Fibroblast of lung (primary cell): ENCODE data around the gene PJA1. TPM values are rescaled to one million over a fixed set of nuclear protein-coding genes. Genes with fewer than 3 reads are reported as not detected.

ENCODE experiments used
- DNase-seq, 2 donors: peaks; one replicate each; pipeline versions ENCODE4 v3.0.0 to v3.0.0-alpha.2; 2010; ENCODE audit warnings: low read depth in 2 of 2
- H2AFZ ChIP-seq: 2 replicates; pipeline ENCODE4 v1.5.1; 2012; ENCODE audit warnings: low read length, control low read depth, inconsistent platforms
- H3K27ac ChIP-seq: 2 replicates; pipeline ENCODE4 v1.5.1; 2011; ENCODE audit warnings: low read length, control low read depth; ENCODE audit not compliant: insufficient read depth
- H3K27me3 ChIP-seq: 2 replicates; pipeline ENCODE4 v1.5.1; 2011; ENCODE audit warnings: mild to moderate bottlenecking, low read length; ENCODE audit not compliant: control insufficient read depth, insufficient read depth
- H3K36me3 ChIP-seq: 2 replicates; pipeline ENCODE4 v1.5.1; 2011; ENCODE audit warnings: low read length; ENCODE audit not compliant: control insufficient read depth, insufficient read depth
- H3K4me1 ChIP-seq: 2 replicates; pipeline ENCODE4 v1.5.1; 2011; ENCODE audit warnings: low read length; ENCODE audit not compliant: control insufficient read depth, insufficient read depth; ENCODE audit errors: extremely low read depth
- H3K4me2 ChIP-seq: 2 replicates; pipeline ENCODE4 v1.5.1; 2011; ENCODE audit warnings: low read length, control low read depth; ENCODE audit not compliant: insufficient read depth; ENCODE audit errors: extremely low read depth
- H3K4me3 ChIP-seq, 4 experiments: fragments of 200-600 bp in 1 of 4; sonication (generic) in 1 of 4; replicated peaks in 1 of 4; 2 replicates each; pipeline ENCODE4 v1.5.1; 2011 to 2016; ENCODE audit warnings: low read length in 4 of 4, low read depth in 3 of 4, mild to moderate bottlenecking in 3 of 4, control low read depth in 2 of 4, inconsistent platforms in 1 of 4, mixed read lengths in 1 of 4; ENCODE audit not compliant: insufficient read depth in 1 of 4; ENCODE audit errors: control extremely low read depth in 1 of 4
- H3K79me2 ChIP-seq: 2 replicates; pipeline ENCODE4 v1.5.1; 2012; ENCODE audit warnings: mild to moderate bottlenecking, low read length, inconsistent platforms; ENCODE audit not compliant: control insufficient read depth, insufficient read depth
- H3K9ac ChIP-seq: 2 replicates; pipeline ENCODE4 v1.5.1; 2011; ENCODE audit warnings: mild to moderate bottlenecking, low read length, control low read depth; ENCODE audit not compliant: insufficient read depth
- H3K9me3 ChIP-seq: 2 replicates; pipeline ENCODE4 v1.5.1; 2012; ENCODE audit warnings: low read depth, low read length; ENCODE audit not compliant: control insufficient read depth, insufficient read depth
- H4K20me1 ChIP-seq: 2 replicates; pipeline ENCODE4 v1.5.1; 2011; ENCODE audit warnings: low read length; ENCODE audit not compliant: control insufficient read depth, insufficient read depth; ENCODE audit errors: extremely low read depth
- CTCF ChIP-seq, 2 donors: IDR thresholded peaks in 1 of 2; conservative IDR thresholded peaks in 1 of 2; 1 replicate in 1 of 2; 2 replicates in 1 of 2; pipeline ENCODE4 v1.5.1; 2011 to 2012; ENCODE audit warnings: low read length in 2 of 2, control low read depth in 1 of 2, inconsistent platforms in 1 of 2, low read depth in 1 of 2, mild to moderate bottlenecking in 1 of 2
- EZH2 ChIP-seq: IDR thresholded peaks from 2 replicates; pipeline ENCODE4 v1.5.1; 2012; ENCODE audit warnings: low read length, control low read depth, mild to moderate bottlenecking; ENCODE audit errors: missing control alignments
- polyA plus RNA-seq, 2 donors: library from polyadenylated mRNA; depleted of rRNA in 1 of 2; stranded (reverse) in 1 of 2; unstranded in 1 of 2; fragments of >200 nt; gene quantifications; 2 replicates each; pipeline ENCODE4 v1.2.1, GENCODE V29; 2011 to 2012; ENCODE audit warnings: missing spikeins in 1 of 2
- total RNA-seq: library from RNA; depleted of rRNA; stranded (reverse); fragments of >200 nt; gene quantifications from 2 replicates; pipeline ENCODE4 v1.2.1, GENCODE V29; 2014

Gene PJA1
- total and polyA plus RNA-seq, 2 donors (not counting 1 experiment from before 2014, with no cell fraction given): 24.7 to 28.2 TPM

DNA sequence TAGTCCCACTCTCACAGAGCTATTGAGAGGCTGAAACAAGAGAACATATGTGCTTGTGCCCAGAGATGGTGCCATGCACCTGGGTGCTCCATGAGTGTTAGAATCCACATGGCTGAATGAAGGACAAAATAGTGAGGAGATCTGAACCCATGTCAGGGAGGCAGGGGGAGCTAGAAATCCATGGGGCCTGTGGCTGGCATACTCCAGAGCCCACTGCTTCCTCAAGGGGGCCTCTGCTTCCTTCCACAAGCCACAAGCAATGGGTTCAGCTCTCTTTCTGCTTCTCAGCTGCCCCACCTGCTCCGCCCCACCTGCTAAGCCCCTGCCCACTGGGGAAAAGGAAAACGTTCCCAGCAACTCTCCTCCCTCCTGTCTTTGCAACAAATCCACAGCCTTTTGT, 46.1 kb downstream of the PJA1 start:
- Histone ChIP-seq H3K9me3 (no peaks in the 10 kb centered on the region), H3K9ac (no peak overlapping the region), H3K4me2 (no peak overlapping the region), H3K4me1 (no peaks in the 10 kb centered on the region), H2AFZ (no peak overlapping the region), H3K4me3 (no peak overlapping the region), H3K79me2 (no peaks in the 10 kb centered on the region), H3K27ac (no peak overlapping the region), H4K20me1 (no peaks in the 10 kb centered on the region), H3K27me3 (no peaks in the 10 kb centered on the region), H3K36me3 (no peaks in the 10 kb centered on the region)
- DNase-seq: no peak
- TF ChIP-seq CTCF (conservative IDR thresholded peaks at IDR 0.05 in 1 of 2, IDR thresholded peaks at IDR 0.05 in 1 of 2; ENCODE audit: low read depth in 1 of 2, low read length in 2 of 2): no peak
- no peak for TF ChIP-seq EZH2

GRCh38 chrX:69117876-69118526, 47.3 kb downstream of the PJA1 start:
- no peak for DNase-seq
- H3K9ac ChIP-seq: no peak overlapping the region

GRCh38 chrX:69116077-69116476, 49.2 kb downstream of the PJA1 start:
- H3K4me3 ChIP-seq: no peak overlapping the region
- no peak for DNase-seq
- TF ChIP-seq EZH2: no peak
- no peaks in the 10 kb centered on the region for H4K20me1 ChIP-seq
- H3K4me2 ChIP-seq: no peak overlapping the region
- H3K79me2 ChIP-seq: no peaks in the 10 kb centered on the region
- H3K27ac ChIP-seq: no peak overlapping the region
- no peaks in the 10 kb centered on the region for H3K27me3 ChIP-seq
- no peaks in the 10 kb centered on the region for H3K36me3 ChIP-seq
- no peak overlapping the region for H3K9ac ChIP-seq
- H3K4me1 ChIP-seq: no peaks in the 10 kb centered on the region
- H2AFZ ChIP-seq: no peak overlapping the region
- no peaks in the 10 kb centered on the region for H3K9me3 ChIP-seq

More at GRCh38 chrX:69117876-69118526, 47.3 kb downstream of the PJA1 start:
- H2AFZ ChIP-seq: no peak overlapping the region
- no peak overlapping the region for H3K4me3 ChIP-seq
- no peaks in the 10 kb centered on the region for H3K36me3 ChIP-seq
- no peaks in the 10 kb centered on the region for H3K27me3 ChIP-seq
- H3K79me2 ChIP-seq: no peaks in the 10 kb centered on the region
- H3K9me3 ChIP-seq: no peaks in the 10 kb centered on the region
- no peaks in the 10 kb centered on the region for H4K20me1 ChIP-seq
- H3K4me1 ChIP-seq: no peaks in the 10 kb centered on the region
- no peak overlapping the region for H3K4me2 ChIP-seq
- no peak for TF ChIP-seq EZH2
- no peak for TF ChIP-seq CTCF (conservative IDR thresholded peaks at IDR 0.05 in 1 of 2, IDR thresholded peaks at IDR 0.05 in 1 of 2; ENCODE audit: low read depth in 1 of 2, low read length in 2 of 2)
- no peak overlapping the region for H3K27ac ChIP-seq
